Fibroblast of lung (primary cell): ENCODE data around the gene CYP2W1.

ENCODE experiments used
- EZH2 ChIP-seq: IDR thresholded peaks from 2 replicates; pipeline ENCODE4 v1.5.1; 2012; ENCODE audit warnings: low read length, control low read depth, mild to moderate bottlenecking; ENCODE audit errors: missing control alignments
- TF ChIP-seq, protein P1 (sequence below), 2 donors: IDR thresholded peaks in 1 of 2; conservative IDR thresholded peaks in 1 of 2; 1 replicate in 1 of 2; 2 replicates in 1 of 2; pipeline ENCODE4 v1.5.1; 2011 to 2012; ENCODE audit warnings: low read length in 2 of 2, control low read depth in 1 of 2, inconsistent platforms in 1 of 2, low read depth in 1 of 2, mild to moderate bottlenecking in 1 of 2

DNA sequence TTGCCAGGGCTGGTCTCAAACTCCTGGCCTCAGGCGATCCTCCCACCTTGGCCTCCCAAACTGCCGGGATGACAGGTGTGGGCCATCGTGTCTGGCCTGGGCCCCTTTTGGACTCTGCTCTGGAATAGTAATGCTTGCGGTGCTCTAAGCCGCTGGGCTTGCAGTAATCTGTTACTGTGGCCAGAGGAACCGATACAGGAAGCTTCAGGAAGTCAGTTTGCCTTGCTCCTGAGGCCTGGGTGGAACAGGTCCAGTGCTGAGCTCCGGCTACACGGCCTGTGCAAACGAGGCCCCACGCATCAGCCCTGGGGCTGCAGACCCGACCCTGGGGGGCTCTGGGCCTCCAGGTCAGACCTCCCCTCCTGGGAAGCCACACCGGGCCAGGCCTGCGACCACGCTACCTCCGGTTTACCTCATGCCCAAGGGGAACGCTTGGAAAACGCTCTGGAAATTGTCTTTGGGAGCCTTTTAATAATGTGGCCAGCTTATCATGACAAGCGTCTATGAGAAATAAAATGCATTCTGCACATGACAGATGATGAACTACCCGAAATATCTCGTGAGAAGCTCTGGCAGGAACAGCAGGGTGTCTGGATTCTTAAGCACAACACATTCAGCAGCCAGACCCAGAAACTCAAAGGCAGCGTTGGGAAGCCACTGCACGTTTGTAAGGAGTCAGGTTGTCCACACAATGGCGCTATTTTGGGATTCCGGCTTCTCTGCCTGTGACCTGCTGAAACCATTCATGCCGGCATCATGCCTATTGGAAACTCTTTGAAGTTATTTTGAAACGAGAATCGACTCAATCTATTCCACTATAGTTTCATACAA is 18.4 kb upstream of the CYP2W1 start:
- TF ChIP-seq, protein P1, sequence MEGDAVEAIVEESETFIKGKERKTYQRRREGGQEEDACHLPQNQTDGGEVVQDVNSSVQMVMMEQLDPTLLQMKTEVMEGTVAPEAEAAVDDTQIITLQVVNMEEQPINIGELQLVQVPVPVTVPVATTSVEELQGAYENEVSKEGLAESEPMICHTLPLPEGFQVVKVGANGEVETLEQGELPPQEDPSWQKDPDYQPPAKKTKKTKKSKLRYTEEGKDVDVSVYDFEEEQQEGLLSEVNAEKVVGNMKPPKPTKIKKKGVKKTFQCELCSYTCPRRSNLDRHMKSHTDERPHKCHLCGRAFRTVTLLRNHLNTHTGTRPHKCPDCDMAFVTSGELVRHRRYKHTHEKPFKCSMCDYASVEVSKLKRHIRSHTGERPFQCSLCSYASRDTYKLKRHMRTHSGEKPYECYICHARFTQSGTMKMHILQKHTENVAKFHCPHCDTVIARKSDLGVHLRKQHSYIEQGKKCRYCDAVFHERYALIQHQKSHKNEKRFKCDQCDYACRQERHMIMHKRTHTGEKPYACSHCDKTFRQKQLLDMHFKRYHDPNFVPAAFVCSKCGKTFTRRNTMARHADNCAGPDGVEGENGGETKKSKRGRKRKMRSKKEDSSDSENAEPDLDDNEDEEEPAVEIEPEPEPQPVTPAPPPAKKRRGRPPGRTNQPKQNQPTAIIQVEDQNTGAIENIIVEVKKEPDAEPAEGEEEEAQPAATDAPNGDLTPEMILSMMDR (conservative IDR thresholded peaks at IDR 0.05 in 1 of 2, IDR thresholded peaks at IDR 0.05 in 1 of 2; ENCODE audit: low read depth in 1 of 2, low read length in 2 of 2) = peak in 1 of 2 donors; percentile 33
- TF ChIP-seq EZH2 = no peak
